ENCODE measurements around the gene MXD1. TPM values are rescaled to one million over a fixed set of nuclear protein-coding genes. Genes with fewer than 3 reads are reported as not detected.
"Not testable (repeated sequence)": the region's sequence is repeated elsewhere in the genome, so short reads cannot be mapped to it uniquely, and the experiment has no call there.

Gene MXD1
- total RNA-seq, 2 donors from 2014 or later, result 0.73 to 5.5 TPM

- Mint-ChIP-seq H3K27me3 (ENCODE audit: insufficient read depth) (no peaks in the 10 kb centered on the region), H3K9me3 (no peaks in the 10 kb centered on the region), H3K36me3 (ENCODE audit: low read depth) (no peaks in the 10 kb centered on the region), H3K4me3 (no peak overlapping the region), H3K27ac (no peak overlapping the region), H3K4me1 (peaks cover 6% of the 10 kb centered on the region)
- H3K27me3 ChIP-seq (ENCODE audit: control insufficient read depth, insufficient read depth, low read length, poor library complexity, severe bottlenecking), result no peaks in the 10 kb centered on the region
- H3K9ac ChIP-seq (ENCODE audit: extremely low read depth, low read length, poor library complexity, severe bottlenecking), result no peak overlapping the region
- no peak overlapping the region for H3K27ac ChIP-seq (ENCODE audit: low read depth, low read length)
- 92 to 93% methylated on average over 14 to 21 of the region's 21 CpGs for WGBS, 2 experiments (ENCODE audit: insufficient coverage in 1 of 2, insufficient read length in 1 of 2)
- TF ChIP-seq CTCF (conservative IDR thresholded peaks at IDR 0.05), result no peak
- no peak overlapping the region for H3K4me3 ChIP-seq (ENCODE audit: low read length)
- no peaks in the 10 kb centered on the region for H3K9me3 ChIP-seq (ENCODE audit: control insufficient read depth, low read length)
- no peaks in the 10 kb centered on the region for H3K4me1 ChIP-seq (ENCODE audit: control insufficient read depth, insufficient read depth, low read length)
- DNase-seq, result no peak
- H3K36me3 ChIP-seq (ENCODE audit: control insufficient read depth, insufficient read depth, low read length), result no peaks in the 10 kb centered on the region
These were observed 34.2 kb downstream of the MXD1 start for GRCh38 chr2:69948963-69949645.

GRCh38 chr2:69950241-69950640 is 35.3 kb downstream of the MXD1 start:
- peaks cover 3% of the 10 kb centered on the region for H3K27me3 Mint-ChIP-seq (ENCODE audit: insufficient read depth)
- no peaks in the 10 kb centered on the region for H3K36me3 Mint-ChIP-seq (ENCODE audit: low read depth)
- H3K27ac Mint-ChIP-seq, result no peak overlapping the region
- WGBS, 2 experiments (ENCODE audit: insufficient coverage in 1 of 2, insufficient read length in 1 of 2), result 85 to 86% methylated on average over 2 to 5 of the region's 5 CpGs
- H3K4me1 Mint-ChIP-seq, result peaks cover 6% of the 10 kb centered on the region
- H3K9ac ChIP-seq (ENCODE audit: extremely low read depth, low read length, poor library complexity, severe bottlenecking), result no peak overlapping the region
- H3K36me3 ChIP-seq (ENCODE audit: control insufficient read depth, insufficient read depth, low read length), result no peaks in the 10 kb centered on the region
- H3K4me3 ChIP-seq (ENCODE audit: low read length), result no peak overlapping the region
- no peak for TF ChIP-seq CTCF (conservative IDR thresholded peaks at IDR 0.05)
- H3K4me3 Mint-ChIP-seq, result no peak overlapping the region
- H3K27me3 ChIP-seq (ENCODE audit: control insufficient read depth, insufficient read depth, low read length, poor library complexity, severe bottlenecking), result no peaks in the 10 kb centered on the region
- no peaks in the 10 kb centered on the region for H3K4me1 ChIP-seq (ENCODE audit: control insufficient read depth, insufficient read depth, low read length)
- H3K9me3 ChIP-seq (ENCODE audit: control insufficient read depth, low read length), result no peaks in the 10 kb centered on the region
- DNase-seq, result no peak
- H3K27ac ChIP-seq (ENCODE audit: low read depth, low read length), result no peak overlapping the region
- H3K9me3 Mint-ChIP-seq, result no peaks in the 10 kb centered on the region

GRCh38 chr2:69950671-69951070 is 35.8 kb downstream of the MXD1 start:
- WGBS, 2 experiments (ENCODE audit: insufficient coverage in 1 of 2, insufficient read length in 1 of 2), result 89 to 95% methylated on average over 3 of the region's 3 CpGs
- H3K36me3 Mint-ChIP-seq (ENCODE audit: low read depth); H3K27ac ChIP-seq (ENCODE audit: low read depth, low read length); DNase-seq; H3K4me1 ChIP-seq (ENCODE audit: control insufficient read depth, insufficient read depth, low read length); H3K36me3 ChIP-seq (ENCODE audit: control insufficient read depth, insufficient read depth, low read length); H3K27me3 Mint-ChIP-seq (ENCODE audit: insufficient read depth); H3K4me1 Mint-ChIP-seq; H3K9me3 Mint-ChIP-seq; H3K9ac ChIP-seq (ENCODE audit: extremely low read depth, low read length, poor library complexity, severe bottlenecking); H3K9me3 ChIP-seq (ENCODE audit: control insufficient read depth, low read length); H3K27me3 ChIP-seq (ENCODE audit: control insufficient read depth, insufficient read depth, low read length, poor library complexity, severe bottlenecking); H3K4me3 Mint-ChIP-seq; H3K27ac Mint-ChIP-seq; H3K4me3 ChIP-seq (ENCODE audit: low read length): not testable (repeated sequence)
